OCI-LY3 (cell line): ENCODE results near the gene SHLD1.

Experiments
- H2AFZ ChIP-seq: fragments of 200-600, 300-600 bp; shearing (Covaris generic); 2 replicates; pipeline ENCODE4 v1.6.0; 2014; ENCODE audit warnings: antibody characterized with exemption, low read depth, low read length
- H3K27ac ChIP-seq: fragments of 200-600, 300-600 bp; sonication (generic); 2 replicates; pipeline ENCODE4 v1.5.1; 2014; ENCODE audit warnings: mild to moderate bottlenecking, low read length, moderate library complexity, mixed read lengths
- H3K27me3 ChIP-seq: fragments of 200-600, 300-600 bp; sonication (generic); 2 replicates; pipeline ENCODE4 v1.6.1; 2014; ENCODE audit warnings: low read depth, low read length, mixed read lengths
- H3K36me3 ChIP-seq: fragments of 200-600, 300-600 bp; sonication (generic); replicated peaks from 2 replicates; pipeline ENCODE3; 2014; ENCODE audit warnings: low read depth, low read length, mixed read lengths
- H3K4me1 ChIP-seq: fragments of 300-600, 200-600 bp; sonication (generic); 2 replicates; pipeline ENCODE4 v1.6.1; 2014; ENCODE audit warnings: low read length, mixed read lengths
- H3K4me2 ChIP-seq: fragments of 200-600, 300-600 bp; sonication (generic); 2 replicates; pipeline ENCODE4 v1.6.1; 2014; ENCODE audit warnings: low read length, mixed read lengths
- H3K4me3 ChIP-seq: fragments of 300-600, 200-600 bp; sonication (generic); 2 replicates; pipeline ENCODE4 v1.5.1; 2014; ENCODE audit warnings: antibody characterized with exemption, mild to moderate bottlenecking, low read length, moderate library complexity
- H3K79me2 ChIP-seq: fragments of 300-600, 200-600 bp; shearing (Covaris generic); 2 replicates; pipeline ENCODE4 v1.6.1; 2014; ENCODE audit warnings: mild to moderate bottlenecking, low read length, mixed read lengths
- H3K9ac ChIP-seq: fragments of 300-600, 200-600 bp; shearing (Covaris generic); 2 replicates; pipeline ENCODE4 v1.6.0; 2014; ENCODE audit warnings: mild to moderate bottlenecking, low read length, moderate library complexity
- H3K9me3 ChIP-seq: fragments of 200-600, 300-600 bp; shearing (Covaris generic); 2 replicates; pipeline ENCODE4 v1.6.1; 2014; ENCODE audit warnings: low read length, mixed read lengths; ENCODE audit not compliant: insufficient read depth
- H4K20me1 ChIP-seq: fragments of 200-600, 300-600 bp; sonication (generic); 2 replicates; pipeline ENCODE4 v1.6.1; 2016; ENCODE audit warnings: low read length, mixed read lengths; ENCODE audit not compliant: insufficient read depth
- CTCF ChIP-seq: fragments of 200-600, 300-600 bp; sonication (generic); IDR thresholded peaks from 2 replicates; pipeline ENCODE4 v1.5.1; 2014; ENCODE audit warnings: antibody characterized with exemption, low read length, low read depth
- EZH2phosphoT487 ChIP-seq: fragments of 200-600 bp; shearing (Covaris generic); IDR thresholded peaks from 2 replicates; pipeline ENCODE4 v1.6.1; 2018; ENCODE audit warnings: antibody characterized with exemption, mixed run types, low read depth

SHLD1 gene

GRCh38 chr20:5893621-5894020, 143.4 kb downstream of the SHLD1 start:
- H3K36me3 ChIP-seq, result no peaks in the 10 kb centered on the region
- H2AFZ ChIP-seq, result no peak overlapping the region
- no peak overlapping the region for H3K27ac ChIP-seq
- no peaks in the 10 kb centered on the region for H3K79me2 ChIP-seq
- no peaks in the 10 kb centered on the region for H3K9me3 ChIP-seq
- H3K27me3 ChIP-seq, result peaks cover 50% of the 10 kb centered on the region
- no peak for TF ChIP-seq EZH2phosphoT487
- no peak for TF ChIP-seq CTCF
- H4K20me1 ChIP-seq, result no peaks in the 10 kb centered on the region
- no peak overlapping the region for H3K4me3 ChIP-seq
- H3K4me2 ChIP-seq, result no peak overlapping the region
- H3K9ac ChIP-seq, result no peak overlapping the region
- H3K4me1 ChIP-seq, result no peaks in the 10 kb centered on the region

- no peak overlapping the region for H3K4me3 ChIP-seq
- no peak for TF ChIP-seq EZH2phosphoT487
- TF ChIP-seq CTCF, result no peak
Observed at GRCh38 chr20:5895626-5896025, 145.4 kb downstream of the SHLD1 start.

GRCh38 chr20:5899444-5899843, 149.2 kb downstream of the SHLD1 start:
- no peaks in the 10 kb centered on the region for H4K20me1 ChIP-seq
- no peaks in the 10 kb centered on the region for H3K4me1 ChIP-seq
- no peak overlapping the region for H3K4me3 ChIP-seq
- H3K36me3 ChIP-seq, result no peaks in the 10 kb centered on the region
- H3K27me3 ChIP-seq, result peaks cover 40% of the 10 kb centered on the region
- H3K4me2 ChIP-seq, result no peak overlapping the region
- TF ChIP-seq CTCF (no peak), EZH2phosphoT487 (no peak)
- H3K9ac ChIP-seq, result no peak overlapping the region
- no peak overlapping the region for H2AFZ ChIP-seq
- H3K9me3 ChIP-seq, result no peaks in the 10 kb centered on the region
- no peaks in the 10 kb centered on the region for H3K79me2 ChIP-seq
- H3K27ac ChIP-seq, result no peak overlapping the region

More at GRCh38 chr20:5895626-5896025, 145.4 kb downstream of the SHLD1 start:
- H2AFZ ChIP-seq, result no peak overlapping the region
- no peak overlapping the region for H3K4me2 ChIP-seq
- no peaks in the 10 kb centered on the region for H3K79me2 ChIP-seq
- no peaks in the 10 kb centered on the region for H3K9me3 ChIP-seq
- H3K4me1 ChIP-seq, result no peaks in the 10 kb centered on the region
- no peaks in the 10 kb centered on the region for H4K20me1 ChIP-seq
- H3K36me3 ChIP-seq, result no peaks in the 10 kb centered on the region
- no peak overlapping the region for H3K9ac ChIP-seq
- peaks cover 48% of the 10 kb centered on the region for H3K27me3 ChIP-seq
- H3K27ac ChIP-seq, result no peak overlapping the region

- no peaks in the 10 kb centered on the region for H4K20me1 ChIP-seq
- no peak overlapping the region for H3K9ac ChIP-seq
- H3K27ac ChIP-seq, result no peak overlapping the region
- H3K9me3 ChIP-seq, result no peaks in the 10 kb centered on the region
- TF ChIP-seq EZH2phosphoT487 (no peak), CTCF (no peak)
- H3K79me2 ChIP-seq, result no peaks in the 10 kb centered on the region
- H3K4me2 ChIP-seq, result no peak overlapping the region
- peaks cover 36% of the 10 kb centered on the region for H3K27me3 ChIP-seq
- H3K4me3 ChIP-seq, result no peak overlapping the region
- no peaks in the 10 kb centered on the region for H3K36me3 ChIP-seq
- H2AFZ ChIP-seq, result no peak overlapping the region
- no peaks in the 10 kb centered on the region for H3K4me1 ChIP-seq
Observed at GRCh38 chr20:5900908-5901307, 150.7 kb downstream of the SHLD1 start.
